Measurements from ENCODE around the gene SYNC.

DNA sequence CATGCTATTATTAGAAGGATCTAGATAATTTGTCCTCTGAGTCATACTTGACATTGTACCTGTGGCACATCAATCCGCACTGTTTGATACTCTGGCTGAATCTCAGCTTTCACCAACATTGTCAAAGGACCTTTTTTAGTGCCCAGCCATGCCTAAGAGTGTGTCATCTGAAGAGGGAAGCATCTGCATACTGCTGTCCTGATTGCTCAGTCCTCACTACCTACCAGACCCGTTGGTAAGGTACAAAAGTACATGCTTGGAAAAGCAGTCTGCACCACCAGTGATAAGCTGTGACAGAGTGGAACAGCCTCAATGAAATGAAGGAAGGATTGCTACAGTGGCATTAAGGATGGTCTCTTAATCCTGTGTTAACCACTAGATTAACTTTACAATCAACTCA, 17.1 kb downstream of the SYNC start:
- TF ChIP-seq, protein P1, sequence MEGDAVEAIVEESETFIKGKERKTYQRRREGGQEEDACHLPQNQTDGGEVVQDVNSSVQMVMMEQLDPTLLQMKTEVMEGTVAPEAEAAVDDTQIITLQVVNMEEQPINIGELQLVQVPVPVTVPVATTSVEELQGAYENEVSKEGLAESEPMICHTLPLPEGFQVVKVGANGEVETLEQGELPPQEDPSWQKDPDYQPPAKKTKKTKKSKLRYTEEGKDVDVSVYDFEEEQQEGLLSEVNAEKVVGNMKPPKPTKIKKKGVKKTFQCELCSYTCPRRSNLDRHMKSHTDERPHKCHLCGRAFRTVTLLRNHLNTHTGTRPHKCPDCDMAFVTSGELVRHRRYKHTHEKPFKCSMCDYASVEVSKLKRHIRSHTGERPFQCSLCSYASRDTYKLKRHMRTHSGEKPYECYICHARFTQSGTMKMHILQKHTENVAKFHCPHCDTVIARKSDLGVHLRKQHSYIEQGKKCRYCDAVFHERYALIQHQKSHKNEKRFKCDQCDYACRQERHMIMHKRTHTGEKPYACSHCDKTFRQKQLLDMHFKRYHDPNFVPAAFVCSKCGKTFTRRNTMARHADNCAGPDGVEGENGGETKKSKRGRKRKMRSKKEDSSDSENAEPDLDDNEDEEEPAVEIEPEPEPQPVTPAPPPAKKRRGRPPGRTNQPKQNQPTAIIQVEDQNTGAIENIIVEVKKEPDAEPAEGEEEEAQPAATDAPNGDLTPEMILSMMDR (IDR thresholded peaks at IDR 0.05), result no peak
- no peak for TF ChIP-seq POLR2A (IDR thresholded peaks at IDR 0.05)
